Smooth muscle cell (in vitro differentiated cells): ENCODE results near the gene PRSS22. TPM values are rescaled to one million over a fixed set of nuclear protein-coding genes. Genes with fewer than 3 reads are reported as not detected.

Source experiments
- DNase-seq: peaks from one replicate; lab custom pipeline; 2025; ENCODE audit not compliant: unreplicated experiment; lab: John Stamatoyannopoulos, UW
- H2AFZ ChIP-seq: fragments of 200-600 bp; sonication (generic); 2 replicates; pipeline ENCODE4 v1.6.0; 2016; ENCODE audit warnings: antibody characterized with exemption, low read depth, mild to moderate bottlenecking
- H3F3A ChIP-seq: fragments of 200-600 bp; sonication (generic); 2 replicates; pipeline ENCODE4 v1.6.0; 2017; ENCODE audit warnings: antibody characterized with exemption, low read depth
- H3K27ac ChIP-seq: fragments of 200-600 bp; sonication (generic); 2 replicates; pipeline ENCODE4 v1.5.1; 2016; ENCODE audit warnings: low read depth, mild to moderate bottlenecking
- H3K27me3 ChIP-seq: fragments of 200-600 bp; sonication (generic); 2 replicates; pipeline ENCODE4 v1.6.1; 2016; ENCODE audit warnings: low read depth, mild to moderate bottlenecking
- H3K36me3 ChIP-seq: fragments of 200-600 bp; sonication (generic); 2 replicates; pipeline ENCODE4 v1.5.1; 2016; ENCODE audit warnings: low read depth
- H3K4me1 ChIP-seq: fragments of 200-600 bp; sonication (generic); 2 replicates; pipeline ENCODE4 v1.5.1; 2016; ENCODE audit warnings: low read depth
- H3K4me2 ChIP-seq: fragments of 200-600 bp; sonication (generic); 2 replicates; pipeline ENCODE4 v1.6.0; 2016; ENCODE audit warnings: mild to moderate bottlenecking
- H3K4me3 ChIP-seq: fragments of 200-600 bp; sonication (generic); 2 replicates; pipeline ENCODE4 v1.5.1; 2016; ENCODE audit warnings: mild to moderate bottlenecking
- H3K79me2 ChIP-seq: fragments of 200-600 bp; sonication (generic); 2 replicates; pipeline ENCODE4 v1.6.0; 2016; ENCODE audit warnings: low read depth, mild to moderate bottlenecking
- H3K9ac ChIP-seq: fragments of 200-600 bp; sonication (generic); 2 replicates; pipeline ENCODE4 v1.6.0; 2016; ENCODE audit warnings: low read depth
- H3K9me3 ChIP-seq: fragments of 200-600 bp; sonication (generic); replicated peaks from 2 replicates; pipeline ENCODE4 v1.5.1; 2016; ENCODE audit warnings: low read depth
- H4K20me1 ChIP-seq: fragments of 200-600 bp; sonication (generic); 2 replicates; pipeline ENCODE4 v1.6.0; 2016; ENCODE audit warnings: low read depth
- WGBS: methylation state at CpG from one replicate; pipeline ENCODE4 v1.1.7; 2016; ENCODE audit warnings: low lambda C conversion rate; 5-methylcytosine and 5-hydroxymethylcytosine counted together
- polyA plus RNA-seq: library from polyadenylated mRNA; unstranded; fragments of >200 nt; fragmentation: Nextera tagmentation; extraction: Ambion mirVana; gene quantifications from 2 replicates; pipeline ENCODE4 v1.2.1, GENCODE V29; 2016
- total RNA-seq: library from RNA; depleted of rRNA; stranded (reverse); fragments of >200 nt; gene quantifications from 2 replicates; pipeline ENCODE4 v1.2.3, GENCODE V29; 2014
- TF ChIP-seq, protein P1 (sequence below): fragments of 200-600 bp; sonication (generic); IDR thresholded peaks from 2 replicates; pipeline ENCODE4 v1.5.1; 2017; ENCODE audit warnings: borderline replicate concordance, mild to moderate bottlenecking, antibody characterized with exemption; ENCODE audit not compliant: insufficient read depth, poor library complexity, severe bottlenecking

PRSS22 gene
- total and polyA plus RNA-seq, 2 experiments from 2014 or later: 0.79 to 2.2 TPM

DNA sequence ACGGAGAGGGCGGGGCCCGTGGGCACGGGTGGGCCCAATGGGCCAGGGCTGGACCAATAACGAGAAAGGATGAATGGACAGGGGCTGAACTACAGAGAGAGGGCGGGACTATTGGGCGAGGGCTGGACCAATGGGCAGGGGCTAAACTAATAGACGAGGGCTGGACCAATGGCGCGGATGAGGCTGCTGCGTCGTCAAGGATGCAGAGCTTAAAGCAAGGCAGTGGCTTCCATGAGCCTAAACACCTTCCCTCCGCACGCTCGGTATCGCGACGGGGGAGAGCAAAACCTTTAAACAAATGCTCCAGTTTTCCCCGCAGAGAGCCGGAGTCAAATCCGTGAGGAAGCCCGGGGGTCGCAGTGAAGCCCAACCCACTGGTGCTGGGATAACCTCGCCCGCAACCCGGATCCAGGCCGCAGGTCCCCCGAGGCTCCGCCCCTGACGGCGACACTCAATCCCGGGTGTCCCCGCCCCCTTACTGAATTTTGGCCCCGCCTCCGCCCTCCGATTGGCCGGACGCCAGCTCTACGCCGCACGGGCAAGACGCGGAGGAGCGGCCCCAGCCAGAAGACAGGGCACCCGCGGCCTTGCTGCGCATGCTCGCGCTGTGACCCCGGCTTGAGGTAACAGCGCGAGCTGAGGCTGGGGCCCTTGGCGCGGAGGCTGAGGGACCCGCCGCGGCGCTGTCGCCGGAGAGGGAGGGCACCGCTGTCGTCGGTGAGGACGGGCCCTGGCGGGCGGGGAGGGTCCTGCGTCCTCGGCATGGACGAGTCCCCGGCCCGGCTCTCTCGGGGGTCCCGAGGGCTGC is 24.9 kb upstream of the PRSS22 start, which contains the start of gene FLYWCH2:
Gene FLYWCH2, plus strand, starts transcription at position 566 of the 808 bp plus-strand sequence. CDS start 13,235 bp downstream, outside the sequence.
- no peaks in the 10 kb centered on the region for H3K9me3 ChIP-seq
- H3F3A ChIP-seq: no peaks in the 10 kb centered on the region
- no peaks in the 10 kb centered on the region for H3K36me3 ChIP-seq
- peak within 1 kb of the TSS; percentile 96 for H3K4me2 ChIP-seq
- peak within 1 kb of the TSS; percentile 88 for H2AFZ ChIP-seq
- H3K4me3 ChIP-seq: peak within 1 kb of the TSS; percentile 78
- TF ChIP-seq, protein P1, sequence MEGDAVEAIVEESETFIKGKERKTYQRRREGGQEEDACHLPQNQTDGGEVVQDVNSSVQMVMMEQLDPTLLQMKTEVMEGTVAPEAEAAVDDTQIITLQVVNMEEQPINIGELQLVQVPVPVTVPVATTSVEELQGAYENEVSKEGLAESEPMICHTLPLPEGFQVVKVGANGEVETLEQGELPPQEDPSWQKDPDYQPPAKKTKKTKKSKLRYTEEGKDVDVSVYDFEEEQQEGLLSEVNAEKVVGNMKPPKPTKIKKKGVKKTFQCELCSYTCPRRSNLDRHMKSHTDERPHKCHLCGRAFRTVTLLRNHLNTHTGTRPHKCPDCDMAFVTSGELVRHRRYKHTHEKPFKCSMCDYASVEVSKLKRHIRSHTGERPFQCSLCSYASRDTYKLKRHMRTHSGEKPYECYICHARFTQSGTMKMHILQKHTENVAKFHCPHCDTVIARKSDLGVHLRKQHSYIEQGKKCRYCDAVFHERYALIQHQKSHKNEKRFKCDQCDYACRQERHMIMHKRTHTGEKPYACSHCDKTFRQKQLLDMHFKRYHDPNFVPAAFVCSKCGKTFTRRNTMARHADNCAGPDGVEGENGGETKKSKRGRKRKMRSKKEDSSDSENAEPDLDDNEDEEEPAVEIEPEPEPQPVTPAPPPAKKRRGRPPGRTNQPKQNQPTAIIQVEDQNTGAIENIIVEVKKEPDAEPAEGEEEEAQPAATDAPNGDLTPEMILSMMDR: no peak
- H3K9ac ChIP-seq: peak within 1 kb of the TSS; percentile 72
- H3K79me2 ChIP-seq: peaks cover 14% of the 10 kb centered on the region
- no peaks in the 10 kb centered on the region for H3K4me1 ChIP-seq
- H3K27me3 ChIP-seq: no peaks in the 10 kb centered on the region
- WGBS: under 1% methylated on average over 68 of the region's 73 CpGs
- peak within 1 kb of the TSS; percentile 66 for H3K27ac ChIP-seq
- DNase-seq: peak; percentile 100
- H4K20me1 ChIP-seq: no peaks in the 10 kb centered on the region

DNA sequence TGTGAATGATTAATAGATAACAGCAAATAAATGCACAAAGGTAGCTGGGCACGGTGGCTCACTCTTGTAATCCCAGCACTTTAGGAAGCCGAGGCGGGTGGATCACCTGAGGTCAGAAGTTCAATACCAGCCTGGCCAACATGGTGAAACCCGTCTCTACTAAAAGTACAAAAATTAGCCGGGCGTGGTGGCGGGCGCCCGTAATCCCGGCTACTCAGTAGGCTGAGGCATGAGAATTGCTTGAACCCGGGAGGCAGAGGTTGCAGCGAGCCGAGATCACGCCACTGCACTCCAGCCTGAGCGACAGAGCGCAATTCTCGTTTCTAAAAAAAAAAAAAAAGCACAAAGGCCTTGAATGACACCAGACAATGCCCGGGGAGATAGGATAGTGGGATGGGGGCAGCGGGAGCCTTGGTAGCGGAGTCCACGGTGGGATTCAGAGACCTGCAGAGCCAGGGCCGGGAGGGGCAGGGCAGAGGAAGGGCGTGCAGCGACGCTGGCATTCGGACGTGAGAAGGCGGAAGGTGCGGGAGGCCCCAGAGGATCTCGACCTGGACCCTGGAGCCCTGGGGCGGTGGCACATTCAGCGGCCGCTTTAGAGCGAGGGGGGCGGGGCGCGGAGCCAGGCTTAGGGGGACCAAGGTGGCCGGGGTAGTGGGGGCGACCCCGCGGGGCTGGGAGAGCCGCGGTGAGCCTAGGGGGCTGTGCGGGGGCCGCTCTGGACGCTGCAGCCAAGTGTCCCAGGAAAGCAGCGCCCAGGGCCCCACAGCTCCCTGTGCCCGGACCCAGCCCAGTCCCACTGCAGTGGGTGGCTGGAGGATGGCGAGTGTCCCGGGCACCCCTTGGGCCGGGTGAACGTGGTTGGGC is 24.0 kb upstream of the PRSS22 start:
- Histone ChIP-seq H3K27ac (peak overlapping the region; percentile 44), H3K4me1 (no peaks in the 10 kb centered on the region), H3K79me2 (peaks cover 14% of the 10 kb centered on the region), H3K36me3 (no peaks in the 10 kb centered on the region), H3K4me2 (peak overlapping the region; percentile 96), H2AFZ (peak overlapping the region; percentile 74), H3K27me3 (no peaks in the 10 kb centered on the region), H3K9me3 (no peaks in the 10 kb centered on the region), H4K20me1 (no peaks in the 10 kb centered on the region), H3K4me3 (peak overlapping the region; percentile 78), H3F3A (no peaks in the 10 kb centered on the region), H3K9ac (peak overlapping the region; percentile 72)
- WGBS: 19% methylated on average over 31 of the region's 52 CpGs
- no peak for DNase-seq
- TF ChIP-seq, protein P1: no peak

- 79% methylated on average over 6 of the region's 6 CpGs for WGBS
- TF ChIP-seq, protein P1: no peak
- no peak overlapping the region for H3K9ac ChIP-seq
- no peak overlapping the region for H3K27ac ChIP-seq
- no peak overlapping the region for H2AFZ ChIP-seq
- no peak overlapping the region for H3K4me3 ChIP-seq
- H3K36me3 ChIP-seq: no peaks in the 10 kb centered on the region
- H3K27me3 ChIP-seq: no peaks in the 10 kb centered on the region
- H4K20me1 ChIP-seq: no peaks in the 10 kb centered on the region
- no peak for DNase-seq
- H3K9me3 ChIP-seq: no peaks in the 10 kb centered on the region
- peaks cover 10% of the 10 kb centered on the region for H3K79me2 ChIP-seq
- no peaks in the 10 kb centered on the region for H3F3A ChIP-seq
- no peaks in the 10 kb centered on the region for H3K4me1 ChIP-seq
- H3K4me2 ChIP-seq: no peak overlapping the region
Observed at GRCh38 chr16:2879854-2880508, 22.0 kb upstream of the PRSS22 start.
